HepG2 (cell line): Measurements from ENCODE around the gene RNF10.

Experiments used
- ARID5B ChIP-seq: IDR thresholded peaks from 2 replicates; pipeline ENCODE4 v1.4.0; 2020; ENCODE audit warnings: mild to moderate bottlenecking, missing genetic modification reagents
- CBX5 ChIP-seq: sonication (generic); formaldehyde crosslinking; IDR thresholded peaks from 2 replicates; pipeline ENCODE4 v1.4.0; 2020; ENCODE audit warnings: missing genetic modification reagents, borderline replicate concordance
- CTCF ChIP-seq: sonication (generic); formaldehyde crosslinking; IDR thresholded peaks from 2 replicates; pipeline ENCODE4 v1.5.0; 2020; ENCODE audit warnings: mild to moderate bottlenecking, missing genetic modification reagents, moderate library complexity
- ELF1 ChIP-seq: sonication (generic); formaldehyde crosslinking; IDR thresholded peaks from 2 replicates; pipeline ENCODE4 v1.4.0; 2020; ENCODE audit warnings: missing genetic modification reagents
- EZH2 ChIP-seq: conservative IDR thresholded peaks from 2 replicates; pipeline ENCODE4 v1.6.1; 2012; ENCODE audit warnings: mild to moderate bottlenecking, low read depth, low read length, moderate library complexity
- PREB ChIP-seq: sonication (generic); formaldehyde crosslinking; IDR thresholded peaks from 2 replicates; pipeline ENCODE4 v1.4.0; 2020; ENCODE audit warnings: missing genetic modification reagents
- SP5 ChIP-seq: IDR thresholded peaks from 2 replicates; pipeline ENCODE4 v1.6.1; 2016; ENCODE audit warnings: low read depth, borderline replicate concordance
- TP53 ChIP-seq: sonication (generic); formaldehyde crosslinking; conservative IDR thresholded peaks from 2 replicates; pipeline ENCODE4 v1.4.0; 2020; ENCODE audit warnings: missing genetic modification reagents
- ZFYVE20 ChIP-seq: sonication (generic); formaldehyde crosslinking; IDR thresholded peaks from 2 replicates; pipeline ENCODE4 v1.8.0; 2023; ENCODE audit warnings: low read depth, mild to moderate bottlenecking, moderate library complexity, missing genetic modification reagents, borderline replicate concordance
- ZNF264 ChIP-seq: sonication (generic); formaldehyde crosslinking; IDR thresholded peaks from 2 replicates; pipeline ENCODE4 v1.4.0; 2020; ENCODE audit warnings: missing genetic modification reagents
- ZNF639 ChIP-seq: conservative IDR thresholded peaks from 2 replicates; pipeline ENCODE4 v1.6.1; 2018; ENCODE audit warnings: missing genetic modification reagents

GRCh38 chr12:120562906-120563305 is 28.8 kb downstream of the RNF10 start:
- TF ChIP-seq ARID5B (CRISPR knock-in tag), result no peak
- TF ChIP-seq ZNF264 (CRISPR knock-in tag), result no peak
- TF ChIP-seq PREB, result no peak
- TF ChIP-seq SP5 (CRISPR knock-in tag), result no peak
- no peak for TF ChIP-seq CBX5 (CRISPR knock-in tag)
- no peak for TF ChIP-seq TP53
- no peak for TF ChIP-seq ELF1 (CRISPR knock-in tag)
- no peak for TF ChIP-seq ZFYVE20
- TF ChIP-seq CTCF (CRISPR knock-in tag), result no peak
- no peak for TF ChIP-seq ZNF639
- no peak for TF ChIP-seq EZH2
